Measurements from ENCODE around the gene CETN1.

The CETN1 gene

GRCh38 chr18:627231-627630 lies 47.1 kb downstream of the CETN1 start:
- no peak for DNase-seq

DNA sequence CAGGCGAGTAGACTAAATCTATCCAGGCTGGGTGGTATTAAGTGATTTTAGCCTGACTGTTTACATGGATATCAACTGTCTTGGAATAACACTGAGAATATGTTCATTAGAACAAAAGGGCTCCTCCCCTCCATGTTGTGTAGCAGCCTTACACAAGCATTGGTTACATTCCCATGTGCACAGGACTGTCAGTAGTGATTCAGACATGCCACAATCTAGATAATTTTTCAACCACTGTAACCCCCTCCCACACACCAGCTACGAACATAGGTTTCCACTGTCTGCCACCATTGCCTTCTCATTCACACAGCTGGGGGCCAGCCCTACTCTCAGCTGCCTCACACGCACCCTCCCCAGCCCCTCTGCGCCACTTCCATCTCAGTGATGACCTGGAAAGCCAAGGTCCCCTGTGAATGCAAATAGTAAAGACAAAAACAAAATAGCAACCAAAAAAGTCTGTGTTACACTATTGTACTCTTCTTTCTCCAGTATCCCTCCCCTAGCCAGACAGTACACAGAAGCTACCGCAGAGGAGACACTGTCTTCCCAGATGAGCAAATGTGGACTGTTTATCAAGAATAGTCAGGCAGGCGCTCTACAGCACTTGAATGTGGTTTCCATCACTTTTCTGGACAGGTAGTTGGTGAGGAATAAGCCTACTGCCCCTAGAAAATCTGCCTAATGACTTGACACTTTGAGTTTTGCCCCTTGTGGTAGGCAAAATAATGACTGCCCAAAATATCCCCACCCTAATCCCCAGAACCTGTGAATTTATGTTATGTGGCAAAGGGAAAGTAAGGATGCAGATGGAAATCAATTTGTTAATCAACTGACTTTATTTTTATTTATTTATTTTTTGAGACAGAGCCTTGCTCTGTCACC lies 49.3 kb downstream of the CETN1 start:
- no peak for DNase-seq

- no peak for DNase-seq
Observed at GRCh38 chr18:631560-631959, 51.4 kb downstream of the CETN1 start.
